Measurements from ENCODE around the gene PARP3.

GRCh38 chr3:51929420-51930003 is 12.7 kb upstream of the PARP3 start:
- TF ChIP-seq CTCF (IDR thresholded peaks at IDR 0.05; ENCODE audit: control extremely low read depth in 1 of 3, insufficient read depth in 1 of 3, low read depth in 1 of 3, low read length in 3 of 3) (no peak), JUN (IDR thresholded peaks at IDR 0.05; ENCODE audit: low read depth, low read length) (no peak), POLR2A (IDR thresholded peaks at IDR 0.05; ENCODE audit: control extremely low read depth in 1 of 2, low read depth in 2 of 2, low read length in 2 of 2) (no peak)
